Measurements from ENCODE around the gene WNT6.

WNT6 gene

DNA sequence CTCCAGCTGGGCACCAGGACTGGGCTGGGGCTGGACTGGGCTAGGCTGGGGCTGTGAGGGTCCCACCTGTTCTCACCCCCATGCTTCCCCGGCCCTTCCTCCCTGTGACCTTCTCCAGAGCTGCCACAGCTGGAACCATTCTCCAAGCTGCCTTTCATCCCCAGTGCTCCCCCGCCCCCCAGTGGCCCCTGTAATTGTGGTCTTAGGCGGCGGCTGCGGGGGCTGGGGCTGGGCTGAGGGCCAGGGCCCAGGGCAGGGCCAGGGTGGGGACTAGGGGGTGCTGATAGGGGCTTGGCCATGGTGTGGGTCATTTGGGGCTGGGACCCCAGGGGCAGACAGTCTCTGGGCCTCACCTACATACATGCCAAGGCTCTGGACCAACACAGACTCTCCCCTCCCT lies 18.3 kb downstream of the WNT6 start:
- no peak for DNase-seq (ENCODE audit: low spot score)

DNA sequence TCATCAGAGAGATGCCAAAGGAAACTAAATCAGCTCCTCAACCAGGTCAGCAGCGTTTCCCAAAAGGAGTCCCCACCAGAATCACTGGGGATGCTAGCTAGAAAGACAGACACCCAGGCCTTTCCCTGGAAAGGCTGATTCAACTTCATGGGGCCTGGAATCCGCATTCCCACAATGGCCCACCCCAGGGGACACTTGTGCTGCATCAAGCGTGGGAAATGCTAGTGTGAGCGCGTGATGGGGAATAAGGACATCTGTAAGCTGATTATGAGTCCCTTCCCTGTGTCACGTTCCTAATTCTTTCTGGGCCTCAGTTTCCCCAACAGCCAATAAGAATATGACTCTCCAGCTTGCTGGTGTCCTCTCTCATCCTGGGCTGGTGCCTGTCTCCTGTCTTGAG lies 18.9 kb downstream of the WNT6 start:
- DNase-seq (ENCODE audit: low spot score): no peak

DNA sequence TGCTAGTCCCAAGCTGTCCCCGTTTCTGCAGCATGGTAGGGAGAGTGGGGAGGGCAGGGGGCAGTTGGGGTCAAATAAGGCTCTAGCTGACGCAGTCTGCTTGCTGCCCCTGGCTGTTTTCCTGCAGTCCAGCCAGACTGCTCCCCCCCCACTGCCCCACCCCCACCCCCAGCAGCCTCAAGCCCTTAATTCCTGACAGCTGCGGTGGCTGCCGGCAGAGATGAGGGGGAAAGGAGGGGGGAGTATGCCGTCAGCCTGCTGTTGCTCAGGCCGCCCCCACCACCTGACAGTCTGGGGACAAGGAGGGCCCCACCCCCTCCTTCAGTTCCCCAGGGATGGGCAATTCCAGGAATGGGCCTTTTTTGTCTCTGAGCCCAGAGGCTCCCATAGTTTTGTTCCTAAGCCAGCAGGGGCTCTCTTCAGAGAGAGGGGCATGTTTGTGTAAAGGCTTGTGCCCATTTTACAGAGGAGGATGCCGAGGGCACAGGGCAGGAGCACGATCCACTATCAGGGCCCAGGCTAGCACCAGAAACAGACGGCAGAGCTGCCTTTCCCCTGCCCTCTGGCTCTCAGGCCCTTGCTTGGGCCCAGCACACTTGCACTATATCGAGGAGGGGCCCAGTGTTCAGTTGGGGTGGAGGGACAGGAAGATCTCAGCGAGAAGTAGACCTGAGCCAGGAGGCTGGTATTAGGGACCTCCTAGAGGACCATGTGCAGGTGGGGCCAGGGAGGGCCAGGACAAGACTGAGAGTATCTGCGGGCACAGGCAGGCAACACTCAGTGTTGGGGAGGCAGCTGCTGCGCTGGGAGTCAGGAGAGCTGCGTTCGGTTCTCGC lies 19.5 kb downstream of the WNT6 start:
- DNase-seq (ENCODE audit: low spot score): no peak

DNA sequence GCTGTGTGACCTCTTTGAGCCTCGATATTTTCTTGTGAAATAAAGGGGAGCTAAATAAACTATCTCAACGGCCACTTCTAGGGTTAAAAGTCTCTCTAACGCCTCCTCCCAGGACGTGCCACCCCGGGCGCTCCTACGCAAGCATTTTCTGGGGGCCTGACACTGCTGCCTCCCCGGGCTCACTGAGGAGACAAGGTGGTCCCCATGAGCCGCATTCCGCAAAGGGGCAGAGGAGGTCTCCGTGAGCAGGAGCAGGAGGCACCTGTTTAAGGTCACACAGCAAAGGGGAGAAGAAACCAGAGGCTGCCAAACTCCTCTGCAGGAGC lies 20.1 kb downstream of the WNT6 start:
- no peak for DNase-seq (ENCODE audit: low spot score)

DNA sequence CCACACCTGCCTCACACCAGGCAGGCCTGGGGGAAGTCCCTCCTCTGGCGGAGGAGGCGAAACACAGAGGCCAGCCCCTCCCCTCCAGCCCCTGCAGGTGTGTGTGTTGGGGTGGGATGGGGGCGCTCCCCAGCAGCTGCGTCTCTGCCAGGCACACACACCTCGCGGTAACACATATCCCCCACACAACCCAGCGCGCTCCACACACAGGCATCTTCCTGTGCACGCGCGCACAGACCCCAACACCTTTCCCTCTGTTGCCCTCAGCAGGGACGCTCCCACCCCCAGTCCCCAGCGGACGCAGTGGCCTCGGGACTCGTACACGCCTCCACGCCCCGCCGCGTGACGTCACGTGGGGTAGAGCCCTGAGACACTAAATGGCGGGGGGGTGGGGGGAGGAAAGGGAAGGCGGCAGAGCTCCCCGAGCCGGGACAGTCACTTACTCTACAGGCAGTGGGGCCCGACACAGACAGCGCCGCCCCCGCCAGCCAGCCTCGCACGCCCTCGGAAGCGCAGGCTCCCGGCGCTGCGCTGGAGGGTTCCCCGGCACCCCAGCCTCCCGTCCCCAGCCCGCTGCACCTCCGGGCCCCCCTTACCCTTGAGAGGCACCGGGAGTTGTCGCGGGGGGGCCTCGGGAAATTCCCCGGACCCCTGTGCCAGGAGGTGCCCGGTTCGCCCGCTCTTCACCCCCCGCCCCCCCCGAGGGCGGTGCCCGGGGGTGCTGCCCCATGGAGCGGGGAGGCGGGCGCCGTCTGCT lies 20.7 kb downstream of the WNT6 start, which contains the start of gene WNT10A:
Gene WNT10A (plus strand): TSS at position 751 of the 757 bp plus-strand sequence. CDS start 144 bp downstream, outside the sequence.
- no peak for DNase-seq (ENCODE audit: low spot score)

DNA sequence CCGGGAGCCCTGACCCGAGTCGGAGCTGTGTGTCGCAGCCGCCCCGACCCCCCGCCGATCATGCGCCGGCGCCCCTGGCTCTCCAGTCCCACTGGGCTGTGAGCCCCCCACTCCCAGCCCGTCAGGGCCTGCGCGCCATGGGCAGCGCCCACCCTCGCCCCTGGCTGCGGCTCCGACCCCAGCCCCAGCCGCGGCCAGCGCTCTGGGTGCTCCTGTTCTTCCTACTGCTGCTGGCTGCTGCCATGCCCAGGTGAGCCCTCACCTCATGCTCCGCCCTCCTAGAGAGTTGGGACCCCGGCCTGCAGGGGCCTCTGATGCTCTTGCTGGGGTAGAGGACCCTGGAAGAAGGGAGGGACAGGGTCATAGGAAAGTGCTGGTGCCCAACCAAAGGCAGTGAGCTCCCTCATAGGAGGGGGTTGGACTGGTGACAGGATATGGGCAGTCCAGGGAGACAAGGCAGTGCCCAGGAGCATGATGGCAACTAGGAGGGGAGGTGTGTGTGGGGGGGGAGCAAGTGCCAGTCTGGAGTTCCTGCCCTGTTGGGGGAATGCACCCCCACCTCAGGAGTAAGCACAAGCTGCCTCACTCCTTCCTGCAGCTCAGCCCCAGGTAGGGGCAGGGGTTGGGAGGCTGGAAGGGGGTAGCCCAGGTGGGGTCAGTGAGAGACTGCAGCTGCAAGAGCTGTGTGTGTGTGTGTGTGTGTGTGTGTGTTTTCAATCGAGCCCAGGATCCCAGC lies 21.4 kb downstream of the WNT6 start:
- no peak for DNase-seq (ENCODE audit: low spot score)

DNA sequence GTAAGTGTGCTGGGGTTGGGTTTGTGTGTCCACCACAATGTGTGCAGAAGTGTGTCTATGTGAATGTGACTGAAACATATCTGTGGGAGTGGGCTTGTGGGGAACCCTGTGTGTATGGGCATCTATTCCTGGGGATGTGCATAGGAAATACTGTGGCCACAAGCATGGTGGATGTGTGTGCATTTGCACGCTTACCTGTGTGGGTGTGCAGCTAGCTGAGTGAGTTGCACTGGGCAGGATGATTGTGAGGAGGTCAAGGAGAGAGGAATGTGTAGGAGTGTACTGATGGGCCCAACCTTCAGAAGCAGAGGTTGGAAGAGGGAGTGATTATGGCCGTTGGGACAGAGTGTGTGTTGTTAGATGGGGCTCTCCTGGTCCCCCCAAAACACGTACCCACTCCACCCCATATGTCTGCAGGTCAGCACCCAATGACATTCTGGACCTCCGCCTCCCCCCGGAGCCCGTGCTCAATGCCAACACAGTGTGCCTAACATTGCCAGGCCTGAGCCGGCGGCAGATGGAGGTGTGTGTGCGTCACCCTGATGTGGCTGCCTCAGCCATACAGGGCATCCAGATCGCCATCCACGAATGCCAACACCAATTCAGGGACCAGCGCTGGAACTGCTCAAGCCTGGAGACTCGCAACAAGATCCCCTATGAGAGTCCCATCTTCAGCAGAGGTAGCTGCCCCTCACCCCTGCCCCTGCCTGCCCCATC lies 22.3 kb downstream of the WNT6 start:
- no peak for DNase-seq (ENCODE audit: low spot score)

DNA sequence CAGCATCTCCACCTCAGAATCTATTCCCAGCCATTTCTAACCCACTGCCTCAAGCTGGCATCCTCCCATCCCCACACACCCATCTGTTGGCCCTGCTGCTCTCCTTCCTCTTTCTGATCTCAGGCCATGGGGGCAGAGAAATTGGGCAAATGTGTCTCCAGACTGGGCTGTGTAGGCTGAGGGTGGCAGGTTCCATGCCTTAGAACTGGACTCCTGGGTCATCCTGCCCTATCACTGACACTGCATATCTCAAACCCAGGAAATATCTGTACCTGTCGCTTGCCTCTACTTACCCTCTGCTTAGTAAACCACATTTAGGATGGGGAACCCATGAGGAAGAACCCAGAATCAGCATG lies 22.8 kb downstream of the WNT6 start:
- DNase-seq (ENCODE audit: low spot score): no peak

DNA sequence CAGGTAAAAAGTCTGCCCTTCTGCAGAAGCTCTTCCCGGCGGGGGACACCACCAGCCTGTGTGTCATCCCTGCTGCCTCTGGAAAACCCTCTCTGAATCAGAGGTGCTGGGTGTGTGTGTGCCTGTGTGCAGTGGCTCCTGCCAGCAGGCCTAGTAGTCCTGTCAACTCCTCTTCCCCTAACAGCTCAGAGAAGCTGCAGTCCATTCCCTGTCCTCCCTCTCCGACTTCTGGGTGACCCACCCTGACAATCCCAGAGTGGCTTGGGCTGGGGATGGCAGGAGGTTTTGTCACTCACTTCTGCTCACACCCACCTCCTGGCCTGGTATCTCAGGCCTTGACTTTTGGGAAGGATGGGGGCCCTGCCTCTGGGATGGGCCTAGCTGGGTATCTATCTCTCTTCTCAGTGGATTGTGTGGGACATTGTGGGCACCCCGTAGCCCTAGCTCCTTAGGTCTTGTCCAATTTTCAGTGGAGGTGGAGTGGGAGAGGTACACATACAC lies 23.3 kb downstream of the WNT6 start:
- DNase-seq (ENCODE audit: low spot score): no peak

DNA sequence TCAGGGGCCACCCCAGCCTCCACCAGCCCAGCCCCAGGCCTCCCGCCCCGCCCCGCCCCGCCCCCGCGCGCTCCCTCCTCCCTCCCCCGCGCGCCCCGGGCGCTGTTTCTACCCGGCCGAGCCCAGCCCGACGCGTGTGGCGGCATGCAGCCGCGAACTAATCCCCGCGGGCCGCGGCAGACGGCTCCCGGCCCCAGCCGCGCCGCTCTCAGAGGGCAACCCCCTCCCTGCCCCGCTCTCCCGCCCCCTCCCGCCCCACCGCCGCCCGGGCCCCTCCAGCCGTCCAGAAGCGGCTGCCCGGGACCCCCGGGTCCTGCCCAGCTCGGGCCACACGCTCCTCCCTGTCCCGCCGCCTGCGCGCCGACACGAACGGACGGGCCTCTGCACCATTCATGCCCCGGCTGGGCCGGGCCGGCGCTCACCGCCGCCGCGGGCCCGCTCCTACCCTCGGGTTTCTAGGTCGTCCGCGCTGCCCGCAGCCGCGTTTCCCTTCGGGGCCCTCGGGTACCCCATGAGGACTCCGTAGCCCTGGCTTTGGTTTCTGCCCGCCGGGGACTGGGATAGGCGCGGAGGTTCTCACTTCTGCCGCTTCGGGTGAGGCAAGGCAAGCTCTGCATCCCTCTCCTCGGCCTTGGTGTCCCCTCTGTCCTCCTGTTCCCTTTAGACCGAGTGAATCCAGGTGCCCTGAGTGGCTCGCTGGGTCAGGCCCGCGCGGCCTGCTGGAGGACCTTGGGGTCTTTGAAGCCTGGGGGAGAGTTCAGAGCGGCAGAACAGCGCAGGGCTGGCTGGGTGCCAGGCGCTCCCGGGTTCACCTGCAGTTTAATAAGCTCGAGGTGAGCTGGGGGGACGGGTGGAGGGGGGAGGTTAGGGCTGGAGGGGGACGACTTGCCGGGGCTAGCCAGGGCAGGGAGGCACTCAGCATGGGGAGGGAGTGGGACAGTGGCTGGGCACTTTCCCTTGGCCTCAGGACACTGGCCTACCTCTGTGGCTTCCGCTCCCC lies 24.2 kb downstream of the WNT6 start:
- no peak for DNase-seq (ENCODE audit: low spot score)

DNA sequence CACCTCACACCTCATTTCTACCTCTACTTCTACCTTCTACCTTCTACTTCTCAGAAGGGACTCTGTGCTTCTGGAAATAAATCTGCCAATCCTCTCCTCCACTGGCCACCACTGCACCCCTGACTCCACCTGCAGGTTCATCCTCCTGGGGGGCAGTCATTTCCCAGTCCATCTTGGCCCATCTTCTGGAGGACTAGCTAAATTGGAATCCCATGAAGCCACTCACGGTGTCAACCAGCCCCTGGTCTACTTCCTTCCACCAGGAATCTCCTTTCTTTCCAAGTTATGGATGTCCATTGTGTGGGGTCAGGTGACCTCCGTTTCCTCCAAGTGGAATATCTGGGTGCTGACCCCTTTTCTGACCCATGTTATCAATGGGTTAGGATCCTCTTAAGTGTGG lies 24.9 kb downstream of the WNT6 start:
- DNase-seq (ENCODE audit: low spot score): no peak

DNA sequence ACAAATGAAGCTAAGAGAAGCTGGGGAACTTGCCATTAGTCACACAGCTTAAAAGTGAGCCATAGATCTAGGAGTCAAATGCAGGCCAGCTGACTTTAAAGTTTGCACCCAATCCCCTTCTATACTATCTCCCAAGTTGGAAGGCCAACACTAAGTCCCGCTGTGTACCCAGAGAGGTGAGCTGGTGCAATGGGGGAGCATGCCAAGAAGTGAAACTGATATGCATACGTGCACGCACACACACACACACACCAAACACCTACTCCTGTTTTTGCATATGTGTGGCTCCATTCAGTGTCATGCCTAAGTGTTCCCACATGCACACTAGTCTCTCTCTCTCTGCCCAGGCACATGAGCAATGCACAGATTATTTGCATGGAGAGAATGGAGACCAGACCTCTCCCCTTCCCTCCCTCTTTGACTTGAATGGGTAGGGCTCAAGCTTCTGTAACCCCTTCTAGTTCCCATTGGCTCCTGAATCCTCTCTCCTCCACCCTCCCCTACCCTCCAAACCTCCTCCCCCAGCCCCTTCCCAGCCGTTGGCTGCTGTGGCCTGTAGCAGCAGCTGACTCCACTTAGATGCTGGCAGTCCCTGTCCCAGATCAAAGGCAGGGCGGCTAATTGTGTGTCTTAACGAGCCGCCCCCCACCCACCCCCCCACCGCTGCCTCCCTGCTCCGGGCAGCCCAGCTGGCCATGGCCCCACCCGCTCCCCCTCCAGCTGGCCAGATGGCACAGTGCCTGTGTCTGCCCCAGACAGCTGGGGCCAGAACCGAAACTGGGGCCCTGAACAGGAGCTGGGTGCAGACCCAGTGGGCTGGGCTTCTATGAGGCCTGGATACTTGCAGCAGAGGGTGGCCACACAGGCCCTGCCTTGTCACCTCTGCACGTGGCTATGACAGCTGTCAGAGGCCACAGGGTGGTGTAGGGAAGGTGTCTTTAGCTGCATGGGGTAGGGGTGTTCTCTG lies 26.7 kb downstream of the WNT6 start:
- DNase-seq (ENCODE audit: low spot score): peak; percentile 24

DNA sequence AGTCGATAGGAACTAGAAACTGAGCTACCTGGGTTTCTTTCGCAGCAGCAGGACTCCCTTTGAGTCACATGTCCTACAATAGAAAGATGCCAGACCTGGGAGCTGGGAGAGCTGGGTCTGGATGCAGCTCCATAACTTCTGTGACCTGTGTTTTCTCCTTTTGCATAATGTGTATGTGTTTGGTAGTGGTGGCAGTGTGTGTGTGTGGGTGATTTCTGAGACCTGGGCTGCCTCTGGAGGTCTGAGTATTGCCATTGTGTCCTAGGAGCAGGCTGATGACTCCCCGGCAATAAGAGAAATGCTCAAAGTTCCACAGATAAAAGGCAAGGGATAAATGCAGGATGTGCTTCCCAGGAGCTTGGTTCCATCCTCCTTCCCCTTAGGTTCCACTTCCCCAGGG lies 27.5 kb downstream of the WNT6 start:
- DNase-seq (ENCODE audit: low spot score): no peak

DNA sequence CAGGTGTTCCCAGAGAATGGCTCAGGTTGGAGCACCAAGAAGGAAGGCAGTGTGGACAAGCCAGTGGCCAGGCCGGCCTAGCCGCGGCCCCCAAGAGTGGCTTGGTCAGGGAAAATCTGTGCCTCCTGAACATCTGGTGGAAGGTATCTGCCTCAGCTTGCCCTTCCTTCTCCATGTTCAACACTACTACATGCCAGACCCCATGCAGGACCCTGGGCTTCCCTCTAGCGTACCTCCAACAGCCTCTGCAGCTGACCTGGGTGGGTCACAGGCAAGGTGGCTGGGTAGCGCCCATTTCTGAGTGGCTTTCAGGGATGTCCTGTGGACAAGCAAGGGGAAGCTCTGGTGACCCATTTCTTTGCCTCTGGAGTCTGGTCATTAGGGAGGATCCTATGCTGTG lies 28.7 kb downstream of the WNT6 start:
- no peak for DNase-seq (ENCODE audit: low spot score)

DNA sequence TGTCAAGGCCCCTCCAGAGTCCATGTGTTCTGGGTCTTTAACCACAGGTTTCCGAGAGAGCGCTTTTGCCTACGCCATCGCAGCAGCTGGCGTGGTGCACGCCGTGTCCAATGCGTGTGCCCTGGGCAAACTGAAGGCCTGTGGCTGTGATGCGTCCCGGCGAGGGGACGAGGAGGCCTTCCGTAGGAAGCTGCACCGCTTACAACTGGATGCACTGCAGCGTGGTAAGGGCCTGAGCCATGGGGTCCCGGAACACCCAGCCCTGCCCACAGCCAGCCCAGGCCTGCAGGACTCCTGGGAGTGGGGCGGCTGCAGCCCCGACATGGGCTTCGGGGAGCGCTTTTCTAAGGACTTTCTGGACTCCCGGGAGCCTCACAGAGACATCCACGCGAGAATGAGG lies 30.3 kb downstream of the WNT6 start:
- no peak for DNase-seq (ENCODE audit: low spot score)

DNA sequence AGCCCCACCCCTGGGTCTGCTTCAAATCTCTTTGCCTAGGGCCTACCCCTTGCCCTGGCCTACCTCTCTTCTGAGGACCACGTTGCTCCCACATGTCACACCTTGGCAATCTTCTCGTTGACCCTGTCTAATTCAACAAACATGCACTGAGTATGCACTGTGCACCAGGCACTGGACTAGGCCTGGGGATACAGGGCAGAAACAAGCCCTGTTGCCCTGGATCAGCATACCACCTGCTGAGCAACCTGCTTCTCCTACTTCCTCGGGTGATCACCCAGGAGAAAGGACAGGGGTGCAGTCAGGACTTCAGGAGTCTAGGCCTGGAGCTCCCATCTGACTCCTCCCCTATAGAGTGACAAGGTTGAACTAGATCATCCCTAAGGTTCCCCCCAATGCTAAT lies 30.8 kb downstream of the WNT6 start:
- no peak for DNase-seq (ENCODE audit: low spot score)

DNA sequence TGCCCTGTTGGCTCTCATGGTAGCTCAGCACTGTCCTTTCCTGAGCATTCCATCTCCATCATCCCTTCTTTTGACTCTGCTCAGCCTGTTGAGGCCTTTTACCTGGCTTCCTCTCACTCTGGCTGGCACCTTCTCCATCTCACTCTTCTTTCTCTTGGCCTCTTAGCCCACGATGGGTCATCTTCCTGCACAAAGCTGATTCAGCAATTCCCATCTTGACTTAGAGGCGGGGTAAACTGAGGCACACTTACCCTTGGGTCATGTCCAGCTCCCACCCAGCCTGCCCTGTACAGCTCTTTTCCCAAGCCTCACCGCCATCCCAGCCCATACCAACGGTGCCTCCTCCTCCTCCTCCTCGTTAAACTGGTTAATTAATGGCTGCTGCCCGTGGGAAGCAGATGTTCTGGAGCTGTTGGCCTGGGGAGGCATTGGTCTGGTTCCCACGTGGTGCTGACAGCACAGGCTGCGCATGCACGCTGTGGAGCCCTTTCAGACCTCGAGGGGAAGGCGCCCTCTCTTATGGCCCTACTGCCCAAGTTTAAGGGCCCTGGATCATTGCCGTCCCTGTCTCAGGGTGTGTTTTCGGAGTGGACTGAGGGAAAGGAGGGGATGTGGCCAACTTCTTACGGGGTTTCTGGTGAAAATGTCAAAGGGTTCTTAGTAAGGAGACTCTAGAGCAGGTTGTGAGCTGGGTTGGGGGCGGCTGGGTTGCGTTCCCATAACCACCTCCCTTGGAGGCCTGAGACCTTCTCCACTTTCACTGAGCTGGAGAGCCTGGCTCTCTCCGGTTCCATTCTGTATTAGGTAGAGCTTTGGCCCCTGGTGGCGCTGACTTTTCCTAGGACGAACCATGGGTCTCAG lies 31.9 kb downstream of the WNT6 start:
- no peak for DNase-seq (ENCODE audit: low spot score)

DNA sequence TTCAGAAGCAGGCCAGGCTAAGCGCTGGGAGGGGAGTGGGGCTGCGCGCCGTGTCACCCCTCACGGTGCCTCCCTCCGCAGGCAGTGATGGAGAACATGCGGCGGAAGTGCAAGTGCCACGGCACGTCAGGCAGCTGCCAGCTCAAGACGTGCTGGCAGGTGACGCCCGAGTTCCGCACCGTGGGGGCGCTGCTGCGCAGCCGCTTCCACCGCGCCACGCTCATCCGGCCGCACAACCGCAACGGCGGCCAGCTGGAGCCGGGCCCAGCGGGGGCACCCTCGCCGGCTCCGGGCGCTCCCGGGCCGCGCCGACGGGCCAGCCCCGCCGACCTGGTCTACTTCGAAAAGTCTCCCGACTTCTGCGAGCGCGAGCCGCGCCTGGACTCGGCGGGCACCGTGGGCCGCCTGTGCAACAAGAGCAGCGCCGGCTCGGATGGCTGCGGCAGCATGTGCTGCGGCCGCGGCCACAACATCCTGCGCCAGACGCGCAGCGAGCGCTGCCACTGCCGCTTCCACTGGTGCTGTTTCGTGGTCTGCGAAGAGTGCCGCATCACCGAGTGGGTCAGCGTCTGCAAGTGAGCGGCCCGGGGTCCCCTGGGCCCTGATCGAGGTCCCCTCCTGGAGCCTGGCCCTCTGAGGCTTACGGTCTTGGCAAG lies 33.2 kb downstream of the WNT6 start:
- DNase-seq (ENCODE audit: low spot score): peak; percentile 27
